Measurements from ENCODE around the gene HDAC9.

The HDAC9 gene

GRCh38 chr7:18753972-18754610, 258.5 kb downstream of the HDAC9 start:
- Mint-ChIP-seq H3K27ac (no peak overlapping the region), H3K9me3 (peaks cover 4% of the 10 kb centered on the region), H3K36me3 (ENCODE audit: low read depth) (no peaks in the 10 kb centered on the region), H3K4me3 (no peak overlapping the region), H3K27me3 (no peaks in the 10 kb centered on the region), H3K4me1 (ENCODE audit: low read depth) (no peaks in the 10 kb centered on the region)

- no peaks in the 10 kb centered on the region for H3K36me3 Mint-ChIP-seq (ENCODE audit: low read depth)
- H3K9me3 Mint-ChIP-seq: peaks cover 4% of the 10 kb centered on the region
- no peaks in the 10 kb centered on the region for H3K4me1 Mint-ChIP-seq (ENCODE audit: low read depth)
- H3K27ac Mint-ChIP-seq: no peak overlapping the region
- H3K27me3 Mint-ChIP-seq: no peaks in the 10 kb centered on the region
- no peak overlapping the region for H3K4me3 Mint-ChIP-seq
These were observed 259.2 kb downstream of the HDAC9 start for GRCh38 chr7:18754766-18755165.

- H3K27ac Mint-ChIP-seq: no peak overlapping the region
- H3K27me3 Mint-ChIP-seq: no peaks in the 10 kb centered on the region
- no peak overlapping the region for H3K4me3 Mint-ChIP-seq
- H3K4me1 Mint-ChIP-seq (ENCODE audit: low read depth): no peaks in the 10 kb centered on the region
- peaks cover 4% of the 10 kb centered on the region for H3K9me3 Mint-ChIP-seq
- H3K36me3 Mint-ChIP-seq (ENCODE audit: low read depth): no peaks in the 10 kb centered on the region
These were observed 260.2 kb downstream of the HDAC9 start for GRCh38 chr7:18755793-18756192.

DNA sequence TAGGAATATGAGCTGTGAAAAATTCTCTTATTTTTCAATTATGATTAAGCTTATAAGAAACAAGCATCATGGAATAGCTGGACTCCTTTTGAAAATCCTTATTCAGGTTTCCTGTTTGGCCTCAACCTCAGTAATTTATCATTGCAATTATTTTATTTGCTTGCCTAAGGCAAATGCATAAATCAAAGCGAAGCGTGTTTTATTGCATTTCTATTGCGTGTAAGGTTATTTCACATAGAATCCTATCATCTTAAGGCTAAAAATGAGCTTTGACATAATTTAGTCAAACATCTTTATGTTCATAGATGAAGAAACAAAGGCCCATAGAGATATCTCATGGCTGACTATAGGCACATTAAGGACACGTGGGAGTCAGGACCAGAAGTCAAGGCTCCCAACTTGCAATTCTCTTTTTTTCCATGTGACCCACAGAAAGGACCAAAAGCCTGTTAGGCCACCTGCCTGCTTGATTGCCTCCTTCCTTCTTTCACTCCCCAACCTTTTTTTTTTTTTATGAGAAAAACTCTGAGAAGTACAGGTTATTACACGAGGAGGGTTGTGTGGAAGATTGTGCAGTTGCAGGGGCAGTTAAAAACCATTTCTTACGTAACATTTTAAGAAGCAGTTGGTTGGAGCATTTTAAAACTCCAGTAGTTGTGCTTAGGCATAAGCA, 261.0 kb downstream of the HDAC9 start:
- Mint-ChIP-seq H3K4me1 (ENCODE audit: low read depth) (no peaks in the 10 kb centered on the region), H3K27ac (no peak overlapping the region), H3K36me3 (ENCODE audit: low read depth) (no peaks in the 10 kb centered on the region)

DNA sequence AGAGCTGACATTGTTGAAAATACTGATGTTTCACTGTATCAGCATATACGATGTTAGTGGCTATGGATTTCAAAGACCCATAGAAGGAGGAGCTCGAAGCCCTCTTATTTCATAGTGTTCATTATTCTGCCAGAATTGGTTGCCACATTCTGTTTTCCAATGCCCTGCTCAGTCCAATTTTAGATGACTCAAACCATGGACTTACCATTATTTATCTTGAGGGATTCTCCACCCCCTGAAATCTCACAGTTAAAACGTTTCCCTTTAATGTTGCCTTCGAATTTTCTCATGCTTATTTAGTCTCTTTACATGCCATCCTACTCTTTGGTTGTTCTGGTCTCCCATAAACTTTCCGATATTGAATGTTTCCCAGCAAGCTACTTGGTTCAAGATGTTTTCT, 264.5 kb downstream of the HDAC9 start:
- H3K4me3 Mint-ChIP-seq: no peak overlapping the region
- no peaks in the 10 kb centered on the region for H3K4me1 Mint-ChIP-seq (ENCODE audit: low read depth)
- H3K27ac Mint-ChIP-seq: no peak overlapping the region
- H3K9me3 Mint-ChIP-seq: no peaks in the 10 kb centered on the region
- no peaks in the 10 kb centered on the region for H3K36me3 Mint-ChIP-seq (ENCODE audit: low read depth)
- no peaks in the 10 kb centered on the region for H3K27me3 Mint-ChIP-seq

More for the DNA sequence above, 261.0 kb downstream of the HDAC9 start:
- Mint-ChIP-seq H3K9me3 (peaks cover 4% of the 10 kb centered on the region), H3K4me3 (no peak overlapping the region), H3K27me3 (no peaks in the 10 kb centered on the region)

DNA sequence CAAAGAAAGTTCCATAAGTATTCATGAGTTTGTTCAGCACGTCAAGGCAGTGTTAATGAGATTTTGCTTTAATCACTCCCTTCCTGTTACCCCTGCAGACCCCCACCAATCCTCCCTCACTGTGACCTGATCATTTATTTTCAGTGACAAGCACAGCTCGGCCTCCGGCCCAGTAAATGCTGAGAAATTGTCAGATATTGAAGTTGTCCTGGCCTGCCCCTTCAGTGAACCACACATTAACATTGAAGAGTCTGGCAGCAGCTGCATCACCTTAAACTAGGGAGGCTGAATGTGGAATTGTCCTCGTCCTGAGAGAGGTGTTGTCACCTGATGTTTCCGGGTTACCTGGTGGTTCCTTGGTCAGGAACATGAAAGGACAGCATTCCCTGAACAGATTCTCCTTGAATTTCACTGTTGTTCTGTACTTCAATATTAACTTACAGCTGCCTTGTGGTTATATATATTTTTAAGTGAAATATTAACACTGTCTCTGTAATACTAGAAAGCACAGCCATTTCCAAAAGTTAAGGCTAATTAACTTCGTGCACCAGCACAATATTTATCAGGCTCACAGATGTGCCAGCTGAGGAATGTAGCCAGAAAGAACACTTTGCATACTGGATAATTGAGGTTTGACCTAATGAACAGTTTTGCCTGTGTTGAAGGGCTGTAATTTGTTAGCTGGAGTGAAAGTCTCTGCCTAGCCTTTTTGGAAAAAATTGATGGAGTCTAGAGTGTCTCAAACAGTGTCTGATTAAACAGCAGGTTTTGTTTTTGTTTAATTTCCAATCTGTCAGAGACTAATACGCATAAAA, 265.3 kb downstream of the HDAC9 start:
- Mint-ChIP-seq H3K27me3 (no peaks in the 10 kb centered on the region), H3K27ac (no peak overlapping the region), H3K9me3 (no peaks in the 10 kb centered on the region), H3K4me1 (ENCODE audit: low read depth) (no peaks in the 10 kb centered on the region), H3K4me3 (no peak overlapping the region), H3K36me3 (ENCODE audit: low read depth) (no peaks in the 10 kb centered on the region)

DNA sequence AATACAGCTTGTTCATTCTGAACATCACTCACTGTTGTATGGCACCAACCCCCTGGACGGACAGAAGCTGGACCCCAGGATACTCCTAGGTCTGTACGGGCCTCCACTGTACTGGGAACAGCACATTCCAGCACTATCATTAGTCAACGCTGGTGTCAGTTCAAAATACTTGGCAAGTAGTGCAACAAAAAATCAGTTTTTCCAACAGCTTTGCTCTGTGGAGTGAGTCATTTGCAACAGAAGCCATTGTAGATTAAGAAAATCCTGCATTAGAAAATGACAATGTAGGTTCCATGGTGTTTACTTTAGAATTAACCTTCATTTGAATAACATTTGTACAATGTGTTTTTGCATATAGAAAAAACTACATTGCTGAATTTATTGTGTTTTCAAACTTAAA, 266.6 kb downstream of the HDAC9 start:
- no peak overlapping the region for H3K4me3 Mint-ChIP-seq
- no peaks in the 10 kb centered on the region for H3K36me3 Mint-ChIP-seq (ENCODE audit: low read depth)
- H3K9me3 Mint-ChIP-seq: no peaks in the 10 kb centered on the region
- no peaks in the 10 kb centered on the region for H3K4me1 Mint-ChIP-seq (ENCODE audit: low read depth)
- H3K27me3 Mint-ChIP-seq: no peaks in the 10 kb centered on the region
- H3K27ac Mint-ChIP-seq: no peak overlapping the region

GRCh38 chr7:18768256-18768655, 272.7 kb downstream of the HDAC9 start:
- H3K4me1 Mint-ChIP-seq (ENCODE audit: low read depth): no peaks in the 10 kb centered on the region
- no peaks in the 10 kb centered on the region for H3K9me3 Mint-ChIP-seq
- H3K36me3 Mint-ChIP-seq (ENCODE audit: low read depth): no peaks in the 10 kb centered on the region
- H3K4me3 Mint-ChIP-seq: no peak overlapping the region
- H3K27me3 Mint-ChIP-seq: no peaks in the 10 kb centered on the region
- no peak overlapping the region for H3K27ac Mint-ChIP-seq

GRCh38 chr7:18770154-18770811, 274.7 kb downstream of the HDAC9 start:
- H3K36me3 Mint-ChIP-seq (ENCODE audit: low read depth): no peaks in the 10 kb centered on the region
- no peaks in the 10 kb centered on the region for H3K27me3 Mint-ChIP-seq
- no peaks in the 10 kb centered on the region for H3K4me1 Mint-ChIP-seq (ENCODE audit: low read depth)
- no peak overlapping the region for H3K27ac Mint-ChIP-seq
- no peak overlapping the region for H3K4me3 Mint-ChIP-seq
- H3K9me3 Mint-ChIP-seq: no peaks in the 10 kb centered on the region

DNA sequence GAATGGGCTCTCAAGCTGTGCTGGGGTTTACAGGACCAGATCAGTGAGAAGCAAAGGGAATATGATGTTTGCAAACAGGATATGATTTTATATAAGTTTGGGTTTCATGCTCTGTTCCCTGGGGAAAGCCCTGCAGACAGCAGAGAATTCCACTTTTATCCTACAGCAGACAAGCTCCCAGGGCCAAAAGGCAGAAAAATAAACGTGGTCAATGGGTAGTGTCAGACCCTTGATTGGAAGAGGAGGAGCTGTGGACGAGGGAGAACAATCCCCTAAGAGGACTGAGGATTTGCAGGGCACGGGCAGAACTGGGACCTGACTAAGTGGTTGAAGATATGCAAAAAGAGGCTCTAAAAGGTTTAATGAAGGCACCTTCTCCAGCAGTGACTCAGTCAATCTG, 275.3 kb downstream of the HDAC9 start:
- Mint-ChIP-seq H3K27ac (no peak overlapping the region), H3K36me3 (ENCODE audit: low read depth) (no peaks in the 10 kb centered on the region), H3K27me3 (no peaks in the 10 kb centered on the region), H3K4me1 (ENCODE audit: low read depth) (no peaks in the 10 kb centered on the region), H3K9me3 (no peaks in the 10 kb centered on the region), H3K4me3 (no peak overlapping the region)

DNA sequence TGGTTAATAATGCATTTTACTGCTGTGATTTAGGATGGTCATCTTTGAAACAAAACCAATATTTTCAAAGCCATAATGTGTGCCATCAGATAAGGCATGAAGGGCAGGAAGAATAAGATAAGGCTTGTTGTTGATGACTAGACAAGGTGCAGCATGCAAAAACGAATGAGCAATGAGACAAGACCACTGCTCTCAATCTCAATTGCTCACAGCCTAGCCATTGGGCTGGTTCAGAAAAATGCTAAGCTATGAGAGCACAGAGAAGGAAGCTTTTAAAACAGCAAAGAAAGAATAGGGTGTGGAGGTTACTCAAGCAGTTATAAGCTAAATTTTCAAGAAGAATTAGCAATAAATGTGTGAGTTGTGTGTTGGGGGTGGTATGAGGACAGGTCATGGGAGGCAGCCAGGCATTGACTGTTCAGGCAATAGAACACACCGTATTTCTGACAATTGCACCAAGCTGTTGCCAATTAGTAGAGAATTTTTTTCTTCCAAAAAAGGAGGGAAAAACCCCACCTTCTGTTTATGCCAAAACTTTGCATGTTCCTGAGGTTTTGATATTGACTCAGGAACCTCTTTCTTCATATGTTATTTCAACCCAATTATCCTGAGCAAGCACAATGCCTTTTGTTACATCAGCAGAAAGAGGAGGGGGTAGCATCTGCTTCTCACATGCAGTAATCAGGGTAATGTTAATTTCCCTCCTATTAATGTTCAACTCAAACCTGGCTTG, 276.5 kb downstream of the HDAC9 start:
- no peaks in the 10 kb centered on the region for H3K36me3 Mint-ChIP-seq (ENCODE audit: low read depth)
- H3K27ac Mint-ChIP-seq: no peak overlapping the region
- H3K27me3 Mint-ChIP-seq: no peaks in the 10 kb centered on the region
- H3K4me3 Mint-ChIP-seq: no peak overlapping the region
- H3K4me1 Mint-ChIP-seq (ENCODE audit: low read depth): no peaks in the 10 kb centered on the region
- H3K9me3 Mint-ChIP-seq: no peaks in the 10 kb centered on the region

DNA sequence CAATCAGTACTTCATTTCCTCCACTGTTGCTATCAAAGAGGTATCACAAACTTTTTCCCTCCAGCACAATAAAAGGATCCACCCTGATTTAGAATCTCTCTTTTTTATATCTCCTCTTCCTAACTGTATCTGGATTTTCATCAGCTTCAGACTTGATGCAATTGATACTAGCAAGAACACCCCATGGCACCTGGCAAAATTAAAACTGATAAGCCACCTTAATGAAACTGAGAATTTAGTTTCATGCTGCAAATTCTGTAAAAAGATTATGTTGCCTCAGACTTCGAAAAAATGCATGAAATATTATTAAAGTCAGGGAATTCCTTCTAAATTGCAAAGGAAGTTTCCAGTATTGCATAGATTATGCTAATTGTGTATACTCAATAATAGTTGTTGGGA, 277.0 kb downstream of the HDAC9 start:
- Mint-ChIP-seq H3K9me3 (no peaks in the 10 kb centered on the region), H3K27ac (no peak overlapping the region), H3K4me1 (ENCODE audit: low read depth) (no peaks in the 10 kb centered on the region), H3K4me3 (no peak overlapping the region), H3K27me3 (no peaks in the 10 kb centered on the region), H3K36me3 (ENCODE audit: low read depth) (no peaks in the 10 kb centered on the region)

GRCh38 chr7:18777314-18777713, 281.8 kb downstream of the HDAC9 start:
- H3K27me3 Mint-ChIP-seq: no peaks in the 10 kb centered on the region
- H3K4me3 Mint-ChIP-seq: no peak overlapping the region
- no peaks in the 10 kb centered on the region for H3K36me3 Mint-ChIP-seq (ENCODE audit: low read depth)
- H3K27ac Mint-ChIP-seq: no peak overlapping the region
- no peaks in the 10 kb centered on the region for H3K4me1 Mint-ChIP-seq (ENCODE audit: low read depth)
- H3K9me3 Mint-ChIP-seq: no peaks in the 10 kb centered on the region

DNA sequence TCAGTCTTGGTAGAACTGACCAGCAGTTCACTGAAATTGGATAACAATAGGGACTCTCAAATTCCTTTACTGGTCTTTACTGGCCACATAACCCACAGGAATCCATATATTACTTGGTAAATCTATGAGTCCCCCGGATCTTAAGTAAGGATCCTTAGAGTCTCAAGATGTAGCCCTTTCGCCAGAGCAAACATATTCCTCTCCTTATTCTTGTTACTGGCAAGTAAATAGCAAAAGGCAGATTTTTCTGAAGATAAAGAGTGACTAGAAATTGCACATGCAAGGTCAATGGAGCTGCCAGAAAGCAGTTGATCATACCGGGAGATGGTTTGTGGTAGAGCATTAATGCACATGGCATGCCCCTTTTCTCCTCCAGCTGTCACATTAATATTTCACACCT, 283.0 kb downstream of the HDAC9 start:
- H3K27ac Mint-ChIP-seq: no peak overlapping the region
- H3K27me3 Mint-ChIP-seq: no peaks in the 10 kb centered on the region
- no peaks in the 10 kb centered on the region for H3K9me3 Mint-ChIP-seq
- H3K4me3 Mint-ChIP-seq: no peak overlapping the region
- H3K4me1 Mint-ChIP-seq (ENCODE audit: low read depth): no peaks in the 10 kb centered on the region
- no peaks in the 10 kb centered on the region for H3K36me3 Mint-ChIP-seq (ENCODE audit: low read depth)

All from stimulated activated naive CD8-positive, alpha-beta T cell treated with anti-CD3 and anti-CD28 coated beads, Interleukin-15, Interleukin-2, amounts not matched to agents 100 ng/mL and 50 ng/mL, for 24 hours (primary cell).